ENCODE results near the gene DND1.
"Not testable (repeated sequence)": the region's sequence is repeated elsewhere in the genome, so short reads cannot be mapped to it uniquely, and the experiment has no call there.

Gene DND1

DNA sequence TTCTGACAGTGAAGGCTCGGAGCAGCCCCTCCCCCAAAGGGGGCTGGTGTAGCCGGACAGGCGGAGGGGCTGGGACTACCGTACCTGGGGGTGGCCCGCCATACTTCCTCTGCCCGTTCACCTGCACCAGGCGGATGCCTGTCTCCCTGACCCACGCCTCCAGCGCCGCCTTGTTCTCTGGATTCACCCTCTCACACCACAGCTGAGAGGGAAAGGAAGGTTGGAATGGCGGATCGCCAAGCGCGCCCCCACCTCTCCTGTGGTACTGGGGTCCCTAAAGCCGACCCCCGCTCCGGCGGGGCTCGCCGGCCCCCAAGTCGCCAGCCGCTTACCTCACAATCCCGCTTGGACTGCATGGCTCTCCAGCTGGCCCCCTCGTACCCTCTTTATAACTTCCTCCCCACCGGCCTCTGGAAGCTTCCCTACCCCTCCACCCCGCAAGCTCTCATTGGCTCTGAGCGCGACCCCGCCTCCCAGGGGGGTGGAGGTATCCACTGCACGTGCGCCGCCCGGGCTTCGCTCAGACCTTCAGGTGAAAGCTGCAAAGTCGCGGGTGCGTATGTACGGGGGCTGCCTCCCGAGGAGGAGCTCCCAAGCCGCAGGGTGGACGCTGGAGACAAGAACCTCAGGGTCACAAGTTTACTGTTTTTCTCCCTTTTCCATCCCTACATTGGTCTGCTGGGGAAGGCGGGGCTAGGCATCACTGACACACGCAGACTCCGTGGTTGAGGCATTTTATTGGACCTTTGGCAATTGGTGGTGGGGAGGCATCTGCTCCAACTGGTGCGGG lies at the start of gene DND1:
Gene DND1 (minus strand): TSS at position 390 of the 790 bp plus-strand sequence. CDS start 34 bp downstream, at position 356.
- in situ Hi-C loops (cut with MboI; ENCODE audit: low pct_unique_long_range_greater_than_20kb, low sequenced_read_pairs) = no loop called here
- no peak for DNase-seq

DNA sequence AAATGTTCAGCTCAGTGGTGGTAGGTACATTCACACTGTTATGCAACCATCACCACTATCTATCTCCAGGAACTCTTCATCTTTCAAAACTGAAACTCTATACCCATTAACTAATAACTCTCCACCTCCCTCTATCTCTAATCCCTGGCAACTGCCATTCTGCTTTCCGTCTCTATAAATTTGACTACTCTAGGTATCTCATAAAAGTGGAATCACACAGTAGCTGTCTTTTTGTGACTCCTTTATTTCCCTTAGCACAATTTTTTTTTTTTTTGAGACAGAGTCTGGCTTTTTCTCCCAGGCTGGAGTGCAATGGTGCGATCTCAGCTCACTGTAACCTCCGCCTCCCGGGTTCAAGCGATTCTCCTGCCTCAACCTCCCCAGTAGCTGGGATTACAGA lies 48.0 kb upstream of the DND1 start:
- in situ Hi-C loops (cut with MboI; ENCODE audit: low pct_unique_long_range_greater_than_20kb, low sequenced_read_pairs) = loop anchor here (25.0 kb wide), 1 partner anchor 484 kb away; no protein-coding TSS in a partner anchor
- not testable (repeated sequence) for DNase-seq

DNA sequence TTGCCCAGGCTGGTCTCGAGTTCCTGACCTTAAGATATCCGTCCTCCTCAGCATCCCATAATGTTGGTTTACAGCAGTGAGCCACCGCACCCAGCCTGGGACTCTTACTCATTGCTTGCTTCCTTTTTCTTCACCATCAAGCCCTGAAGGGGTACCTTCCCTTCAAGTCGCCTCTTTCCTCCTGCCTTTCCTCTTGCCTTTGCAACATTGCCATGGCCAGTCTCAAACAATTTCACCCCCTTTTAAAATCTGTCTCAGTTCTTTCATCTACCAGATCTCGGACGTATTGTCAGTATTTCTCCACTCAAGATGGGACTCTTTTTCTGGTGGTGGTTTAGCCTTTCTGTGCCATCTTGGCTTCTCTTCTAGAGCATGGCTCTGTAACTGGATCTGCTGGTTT lies 47.4 kb upstream of the DND1 start:
- not testable (repeated sequence) for DNase-seq

DNA sequence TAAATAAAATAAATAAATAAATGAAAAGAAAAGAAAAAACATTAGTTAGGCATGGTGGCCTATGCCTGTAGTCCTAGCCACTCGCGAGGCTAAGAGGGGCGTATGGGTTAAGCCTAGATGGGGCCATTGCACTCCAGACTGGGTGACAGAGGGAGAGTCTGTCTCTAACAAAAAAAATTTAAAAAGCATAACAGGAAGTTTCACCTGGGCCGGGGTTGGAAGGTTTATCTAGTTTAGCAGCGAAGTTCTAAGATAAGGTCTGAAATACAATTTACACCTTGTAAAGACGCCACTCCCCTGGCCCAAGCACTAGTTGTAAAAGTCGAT lies 44.9 kb upstream of the DND1 start:
- in situ Hi-C loops (cut with MboI; ENCODE audit: low pct_unique_long_range_greater_than_20kb, low sequenced_read_pairs) = loop anchor here (10.0 to 25.0 kb wide), 2 partner anchors 353 to 481 kb away; partner anchors contain the start of gene SLC4A9
- DNase-seq = no peak

More for the DNA sequence above, 47.4 kb upstream of the DND1 start:
- in situ Hi-C loops (cut with MboI; ENCODE audit: low pct_unique_long_range_greater_than_20kb, low sequenced_read_pairs) = loop anchor here (25.0 kb wide), 1 partner anchor 483 kb away; no protein-coding TSS in a partner anchor

DNA sequence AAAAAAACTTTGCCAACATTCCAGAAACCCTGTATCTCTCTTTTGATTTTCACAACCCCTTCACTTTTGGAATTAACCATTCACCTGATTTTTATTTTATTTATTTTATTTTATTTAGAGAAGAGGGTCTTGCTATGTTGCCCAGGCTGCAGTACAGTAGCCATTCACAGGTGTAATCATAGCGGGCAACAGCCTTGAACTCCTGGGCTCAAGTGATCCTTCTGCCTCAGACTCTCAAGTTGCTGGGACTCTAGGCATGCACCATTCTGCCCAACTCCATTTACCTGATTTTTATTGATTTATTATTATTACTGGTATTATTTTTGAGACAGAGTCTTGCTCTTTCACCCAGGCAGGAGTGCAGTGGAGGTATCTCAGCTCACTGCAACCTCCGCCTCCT lies 42.9 kb upstream of the DND1 start:
- in situ Hi-C loops (cut with MboI; ENCODE audit: low pct_unique_long_range_greater_than_20kb, low sequenced_read_pairs) = loop anchor here (10.0 to 25.0 kb wide), 2 partner anchors 351 to 479 kb away; partner anchors contain the start of gene SLC4A9
- not testable (repeated sequence) for DNase-seq

DNA sequence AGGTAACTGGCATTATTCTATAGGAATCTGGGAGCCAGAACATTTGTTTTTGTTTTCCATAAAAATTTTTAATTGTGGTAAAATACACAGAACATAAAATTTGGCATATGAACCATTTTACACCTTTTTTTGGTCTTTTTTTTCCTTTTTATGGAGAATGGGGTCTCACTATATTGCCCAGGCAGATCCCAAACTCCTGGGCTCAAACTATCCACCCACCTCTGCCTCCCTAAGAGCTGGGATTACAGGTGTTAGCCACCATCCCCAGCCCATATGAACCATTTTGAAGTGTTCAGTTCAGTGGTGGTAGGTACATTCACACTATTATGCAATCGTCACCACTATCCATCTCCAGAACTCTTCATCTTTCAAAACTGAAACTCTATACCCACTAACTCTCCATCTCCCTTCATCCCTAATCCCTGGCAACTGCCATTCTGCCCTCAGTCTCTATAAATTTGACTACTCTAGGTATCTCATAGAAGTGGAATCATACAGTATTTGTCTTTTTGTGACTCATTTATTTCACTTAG lies 40.3 kb upstream of the DND1 start:
- no peak for DNase-seq
- in situ Hi-C loops (cut with MboI; ENCODE audit: low pct_unique_long_range_greater_than_20kb, low sequenced_read_pairs) = loop anchor here (10.0 to 25.0 kb wide), 2 partner anchors 349 to 476 kb away; partner anchors contain the start of gene SLC4A9

DNA sequence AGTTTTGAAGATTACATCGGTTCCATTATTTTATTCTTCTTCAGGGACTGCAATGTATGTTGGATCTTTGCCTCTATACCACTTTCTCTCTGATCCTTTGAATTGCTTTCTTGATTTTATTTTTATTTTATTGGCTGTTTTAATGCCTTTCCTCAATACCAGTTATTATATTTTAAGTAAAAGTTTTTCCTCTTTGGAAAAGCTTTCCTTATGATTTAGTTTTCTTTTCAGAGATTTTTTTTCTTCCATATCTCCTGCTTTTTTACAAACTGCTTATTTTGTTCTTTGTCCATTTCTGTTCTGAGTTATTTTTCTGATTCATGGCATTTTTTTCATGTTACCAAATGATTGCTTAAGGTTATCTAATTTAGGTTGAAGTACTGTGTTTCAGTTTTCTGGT lies 38.4 kb upstream of the DND1 start:
- DNase-seq = no peak
- in situ Hi-C loops (cut with MboI; ENCODE audit: low pct_unique_long_range_greater_than_20kb, low sequenced_read_pairs) = loop anchor here (10.0 to 25.0 kb wide), 2 partner anchors 347 to 474 kb away; partner anchors contain the start of gene SLC4A9

DNA sequence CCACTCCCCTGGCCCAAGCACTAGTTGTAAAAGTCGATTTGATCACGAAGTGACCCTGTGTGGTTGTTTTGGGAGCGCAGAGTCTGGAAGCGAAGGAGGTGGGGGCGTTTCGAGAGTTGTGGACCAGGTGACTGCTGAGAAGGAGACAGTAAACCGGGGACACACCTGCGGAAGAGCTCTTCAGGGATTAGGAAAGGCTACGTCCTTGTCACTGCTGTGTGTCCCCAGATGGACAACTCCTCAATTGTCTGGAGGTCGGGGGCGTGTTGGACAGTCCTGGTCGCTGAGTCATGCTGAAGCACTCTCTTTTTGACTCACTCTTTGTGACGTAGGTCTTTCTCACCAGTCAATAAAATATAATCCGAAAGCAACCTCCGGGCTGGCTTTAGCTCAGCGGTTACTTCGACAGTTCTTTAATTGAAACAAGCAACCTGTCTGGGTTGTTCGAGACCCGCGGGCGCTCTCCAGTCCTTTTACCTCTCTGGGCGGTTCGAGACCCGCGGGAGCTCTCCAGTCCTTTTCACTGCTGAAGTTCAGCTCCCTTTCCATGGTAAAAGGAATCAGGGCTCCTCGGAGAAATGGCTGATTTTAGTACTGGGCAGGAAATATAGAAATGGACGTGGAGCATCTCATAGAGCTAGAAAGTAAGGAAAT lies 37.6 kb upstream of the DND1 start:
- DNase-seq = peak; percentile 99
- in situ Hi-C loops (cut with MboI; ENCODE audit: low pct_unique_long_range_greater_than_20kb, low sequenced_read_pairs) = loop anchor here (10.0 to 25.0 kb wide), 2 partner anchors 346 to 474 kb away; partner anchors contain the start of gene SLC4A9

DNA sequence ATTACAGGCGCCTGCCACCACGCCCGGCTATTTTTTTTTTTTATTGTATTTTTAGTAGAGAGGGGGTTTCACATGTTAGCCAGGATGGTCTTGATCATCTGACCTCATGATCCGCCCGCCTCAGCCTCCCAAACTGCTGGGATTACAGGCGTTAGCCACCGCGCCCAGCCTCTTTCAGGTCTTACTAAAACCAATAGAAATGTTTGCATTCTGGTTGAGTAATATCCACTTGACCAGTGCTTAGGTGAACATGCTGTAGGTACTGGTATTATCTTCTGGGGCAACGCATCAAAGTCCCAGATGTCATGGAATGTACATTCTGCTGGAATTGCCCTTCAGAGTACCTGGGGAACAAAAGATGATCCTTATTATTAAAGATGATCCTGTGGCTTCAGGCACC lies 35.4 kb upstream of the DND1 start:
- in situ Hi-C loops (cut with MboI; ENCODE audit: low pct_unique_long_range_greater_than_20kb, low sequenced_read_pairs) = loop anchor here (25.0 kb wide), 1 partner anchor 471 kb away; no protein-coding TSS in a partner anchor

DNA sequence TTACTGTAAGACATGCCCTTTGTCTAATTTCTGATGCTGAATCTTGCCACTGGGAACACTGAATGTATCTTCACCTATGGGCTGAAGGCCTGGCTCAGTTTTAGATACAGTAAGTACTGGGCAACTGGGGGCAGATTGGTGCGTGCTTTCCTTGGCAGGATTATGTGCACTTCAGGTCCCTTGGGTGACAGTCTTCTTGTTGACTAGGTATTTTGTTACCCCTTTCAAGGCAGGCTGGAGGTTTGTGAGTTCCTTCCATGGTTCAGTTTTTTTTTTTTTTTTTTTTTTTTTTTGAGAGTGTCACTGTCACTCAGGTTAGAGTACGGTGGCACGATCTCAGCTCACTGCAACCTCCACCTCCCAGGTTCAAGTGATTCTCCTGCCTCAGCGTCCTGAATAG lies 34.4 kb upstream of the DND1 start:
- DNase-seq = no peak
- in situ Hi-C loops (cut with MboI; ENCODE audit: low pct_unique_long_range_greater_than_20kb, low sequenced_read_pairs) = loop anchor here (25.0 kb wide), 1 partner anchor 471 kb away; no protein-coding TSS in a partner anchor

More for the DNA sequence above, 35.4 kb upstream of the DND1 start:
- not testable (repeated sequence) for DNase-seq

DNA sequence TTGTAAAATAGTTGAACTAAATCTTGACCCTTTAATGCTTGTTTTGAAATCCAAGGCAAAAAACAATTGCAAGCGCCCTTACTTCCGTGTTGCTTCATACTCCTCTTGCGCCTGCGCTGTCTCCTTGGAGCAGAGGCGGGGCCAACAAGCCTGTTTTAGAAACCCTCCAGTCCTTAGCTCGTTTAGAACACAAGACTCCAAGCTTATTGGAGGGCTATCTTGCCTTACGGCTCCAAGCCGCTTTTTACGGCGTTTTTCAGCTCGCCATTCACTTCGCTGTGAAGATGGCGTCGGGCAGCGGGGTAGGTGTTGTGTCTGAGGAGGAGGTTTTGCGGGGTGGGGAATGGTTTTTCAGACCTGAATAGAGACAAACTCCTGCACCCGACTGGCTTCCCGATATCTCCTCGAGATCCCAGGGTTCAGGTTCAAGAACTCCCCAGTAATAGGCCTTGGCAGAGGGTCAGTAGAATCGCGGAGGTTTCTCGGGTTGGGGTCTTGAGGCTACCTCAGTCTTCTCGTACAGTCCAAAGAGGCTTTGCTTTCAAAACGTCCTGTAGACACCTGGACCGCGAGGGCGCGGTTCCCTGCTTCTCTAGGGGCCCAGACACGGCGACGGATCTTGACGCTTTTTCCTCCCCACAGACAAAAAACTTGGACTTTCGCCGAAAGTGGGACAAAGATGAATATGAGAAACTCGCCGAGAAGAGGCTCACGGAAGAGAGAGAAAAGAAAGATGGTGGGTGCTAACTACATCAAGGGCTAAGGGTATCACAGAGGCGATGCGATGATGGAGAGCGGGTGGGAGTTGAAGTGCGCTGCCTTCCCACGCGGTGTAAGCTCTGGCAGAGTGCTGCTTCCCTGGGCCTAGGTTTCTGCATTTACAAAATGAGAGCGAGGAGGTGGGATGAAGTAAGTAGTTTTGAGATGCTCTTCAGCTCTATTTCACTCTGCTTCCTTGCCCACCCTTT lies 27.1 kb upstream of the DND1 start, which contains the start of gene ZMAT2:
Gene ZMAT2 (plus strand): TSS at position 271 of the 968 bp plus-strand sequence. CDS start 14 bp downstream, at position 285.
- in situ Hi-C loops (cut with MboI; ENCODE audit: low pct_unique_long_range_greater_than_20kb, low sequenced_read_pairs) = loop anchor here (25.0 kb wide), 1 partner anchor 463 kb away; no protein-coding TSS in a partner anchor
- DNase-seq = peak; percentile 95

DNA sequence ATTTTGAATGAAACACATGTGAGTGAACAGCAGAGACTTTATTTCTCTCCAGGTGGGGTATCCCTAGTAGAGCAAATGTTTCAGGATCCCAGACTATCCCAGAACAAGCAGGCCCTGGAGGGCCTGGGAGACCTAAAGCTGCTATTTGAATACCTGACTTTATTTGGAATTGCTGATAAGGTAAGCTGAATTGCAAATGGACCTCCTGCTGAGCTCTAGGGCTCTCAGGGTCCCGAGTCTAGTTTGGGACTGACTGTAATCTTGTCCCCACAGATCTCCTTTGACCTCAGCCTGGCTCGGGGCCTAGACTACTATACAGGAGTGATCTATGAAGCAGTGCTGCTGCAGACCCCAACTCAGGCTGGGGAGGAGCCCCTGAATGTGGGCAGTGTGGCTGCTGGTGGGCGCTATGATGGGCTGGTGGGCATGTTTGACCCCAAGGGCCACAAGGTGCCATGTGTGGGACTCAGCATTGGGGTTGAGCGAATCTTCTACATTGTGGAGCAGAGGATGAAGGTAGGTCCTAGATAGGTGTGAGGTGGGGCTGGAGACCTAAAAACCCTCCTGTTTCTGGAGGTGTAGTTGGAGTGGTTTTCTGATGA lies 23.6 kb upstream of the DND1 start:
- in situ Hi-C loops (cut with MboI; ENCODE audit: low pct_unique_long_range_greater_than_20kb, low sequenced_read_pairs) = no loop called here
- DNase-seq = no peak

DNA sequence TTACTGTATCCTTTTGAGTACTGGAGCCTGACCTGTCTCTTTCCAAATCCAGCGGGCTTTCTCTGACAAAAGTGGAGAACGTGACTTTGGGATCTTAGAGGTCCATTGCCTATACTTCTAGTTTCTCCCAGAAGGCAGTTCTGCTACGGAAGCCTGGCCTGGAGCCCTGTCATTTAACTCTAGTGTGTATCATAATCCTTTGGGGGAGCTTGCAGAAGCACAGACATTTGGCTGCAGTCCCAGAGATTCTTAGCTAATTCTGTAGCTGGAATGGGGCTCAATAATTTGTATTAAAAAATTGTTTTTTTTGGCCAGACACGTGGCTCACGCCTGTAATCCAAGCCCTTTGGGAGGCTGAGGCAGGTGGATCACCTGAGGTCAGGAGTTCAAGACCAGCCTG lies 20.9 kb upstream of the DND1 start:
- no peak for DNase-seq
- in situ Hi-C loops (cut with MboI; ENCODE audit: low pct_unique_long_range_greater_than_20kb, low sequenced_read_pairs) = no loop called here

DNA sequence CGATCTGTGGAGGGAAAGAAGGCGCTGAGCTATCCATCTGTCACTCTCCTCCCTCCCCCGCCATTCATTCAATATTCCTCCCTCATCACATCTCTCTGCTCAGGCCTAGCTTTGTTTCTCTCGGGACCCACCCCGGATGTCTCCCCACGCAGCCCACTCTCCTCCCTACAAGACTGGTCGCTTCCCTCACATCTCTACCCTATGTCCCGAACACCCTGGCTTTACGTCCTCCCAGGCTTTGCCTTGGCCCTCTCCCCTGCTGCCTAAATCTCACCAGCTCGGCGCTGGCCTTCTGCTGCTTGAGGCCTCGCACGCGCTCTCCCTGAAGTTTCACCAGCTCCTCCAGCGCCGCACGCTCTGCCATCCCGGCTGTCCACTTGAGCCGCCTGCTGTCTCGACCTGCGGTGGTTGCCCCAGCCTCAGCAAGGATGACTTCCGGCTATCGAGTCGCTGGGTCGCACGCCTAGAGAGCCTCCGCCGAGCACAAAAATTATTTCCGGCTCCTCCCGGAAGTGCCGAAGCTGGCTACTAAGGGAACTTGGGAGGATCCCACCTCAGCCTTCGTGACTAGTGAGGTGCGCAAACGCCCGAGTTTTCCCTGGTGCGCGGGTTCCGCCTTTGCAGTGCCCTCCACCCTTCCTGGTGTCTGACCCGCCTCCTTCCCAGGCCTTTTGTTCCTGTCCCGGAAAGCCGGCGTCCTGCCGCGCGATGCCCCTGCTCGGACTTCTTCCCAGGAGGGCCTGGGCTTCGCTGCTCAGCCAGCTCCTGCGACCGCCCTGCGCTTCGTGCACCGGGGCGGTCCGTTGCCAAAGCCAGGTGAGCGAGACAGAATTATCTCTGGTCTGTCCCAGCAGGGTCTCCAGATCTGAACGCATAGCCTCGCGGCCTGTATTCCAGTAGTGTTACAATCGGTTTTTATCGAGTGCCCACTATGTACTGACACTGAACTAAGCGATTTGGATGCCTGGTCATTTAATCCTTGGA lies 17.9 kb upstream of the DND1 start, which contains the start of the genes HARS1 and HARS2:
Gene HARS1 (minus strand): TSS at position 430 of the 984 bp plus-strand sequence. CDS start 66 bp downstream, at position 364.
Gene HARS2 (plus strand): TSS at position 515 of the 984 bp plus-strand sequence. CDS start 194 bp downstream, at position 709.
- in situ Hi-C loops (cut with MboI; ENCODE audit: low pct_unique_long_range_greater_than_20kb, low sequenced_read_pairs) = no loop called here

DNA sequence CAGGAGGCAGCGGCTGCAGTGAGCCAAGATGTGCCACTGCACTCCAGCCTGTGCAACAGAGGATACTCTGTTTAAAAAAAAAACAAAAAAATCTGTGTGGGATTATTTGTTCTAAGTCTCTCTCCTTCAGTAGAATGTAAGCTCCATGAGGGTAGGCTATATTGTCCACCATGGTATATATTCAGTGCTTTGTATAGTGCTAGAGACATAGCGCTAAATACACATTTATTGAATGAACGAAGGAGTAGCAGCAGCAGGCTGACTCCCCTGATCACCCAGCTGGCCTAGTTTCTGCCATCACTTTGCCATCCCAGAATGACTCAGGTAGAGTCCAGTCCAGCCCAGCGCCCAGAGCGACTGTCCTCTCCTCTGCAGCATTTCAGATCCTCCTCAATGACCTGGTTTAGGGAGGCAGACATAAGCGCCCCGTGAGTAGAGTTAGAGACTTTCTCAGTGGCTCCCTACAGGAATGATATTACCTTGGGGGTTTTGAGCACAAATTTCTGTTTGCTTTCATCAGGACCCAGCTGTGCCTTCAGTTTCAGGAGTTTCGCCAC lies 17.1 kb upstream of the DND1 start:
- in situ Hi-C loops (cut with MboI; ENCODE audit: low pct_unique_long_range_greater_than_20kb, low sequenced_read_pairs) = no loop called here
- DNase-seq = no peak

More for the DNA sequence above, 17.9 kb upstream of the DND1 start, which contains the start of the genes HARS1 and HARS2:
- DNase-seq = peak; percentile 96

DNA sequence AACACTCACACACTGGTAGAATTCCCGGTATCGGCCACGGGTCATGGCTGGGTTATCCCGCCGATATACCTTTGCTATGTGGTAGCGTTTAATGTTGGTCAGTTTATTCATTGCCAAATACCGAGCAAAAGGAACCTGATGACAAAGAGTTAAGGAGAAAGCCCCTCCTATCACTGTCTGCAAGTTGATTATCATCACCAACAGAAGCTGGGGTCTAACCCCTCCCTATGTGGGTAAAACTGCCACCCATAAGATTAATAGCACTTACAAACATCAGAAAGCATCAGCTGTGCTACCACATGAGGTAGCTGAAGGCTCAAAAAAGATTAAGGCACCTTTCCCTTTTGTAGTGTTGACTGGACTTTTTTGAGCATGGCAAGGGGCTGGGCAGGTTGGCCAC lies 5.6 kb upstream of the DND1 start:
- no peak for DNase-seq
- in situ Hi-C loops (cut with MboI; ENCODE audit: low pct_unique_long_range_greater_than_20kb, low sequenced_read_pairs) = no loop called here
